ENCODE measurements around the gene TIGD4.

- TF ChIP-seq CTCF (conservative IDR thresholded peaks at IDR 0.05) (no peak), ZFX (IDR thresholded peaks at IDR 0.05) (no peak)
Observed at GRCh38 chr4:152738827-152739226, 40.7 kb downstream of the TIGD4 start.

Measured in C4-2B (cell line).